Muscle layer of colon (tissue), 2 donors: ENCODE data around the gene ASB6.
A peak's percentile ranks its signal among the peaks of the same experiment; 100 is the strongest.

ENCODE experiments used
- H3K27ac ChIP-seq: one replicate; pipeline ENCODE4 v1.7.0; 2013; ENCODE audit warnings: low read depth, mild to moderate bottlenecking, low read length, moderate library complexity
- H3K27me3 ChIP-seq, 2 donors: one replicate each; pipeline ENCODE4 v1.7.0; 2013; ENCODE audit warnings: low read length in 2 of 2, mild to moderate bottlenecking in 2 of 2; ENCODE audit not compliant: insufficient read depth in 2 of 2, control insufficient read depth in 1 of 2
- H3K36me3 ChIP-seq: one replicate; pipeline ENCODE4 v1.7.0; 2013; ENCODE audit warnings: mild to moderate bottlenecking, low read length; ENCODE audit not compliant: insufficient read depth
- H3K4me1 ChIP-seq: one replicate; pipeline ENCODE4 v1.7.0; 2013; ENCODE audit warnings: mild to moderate bottlenecking, low read length; ENCODE audit not compliant: insufficient read depth
- H3K4me3 ChIP-seq, 2 donors: one replicate each; pipeline ENCODE4 v1.7.0; 2013; ENCODE audit warnings: low read length in 2 of 2, low read depth in 1 of 2, mild to moderate bottlenecking in 1 of 2, moderate library complexity in 1 of 2
- H3K9ac ChIP-seq: one replicate; pipeline ENCODE4 v1.7.0; 2013; ENCODE audit warnings: low read length
- H3K9me3 ChIP-seq: one replicate; pipeline ENCODE4 v1.7.0; 2013; ENCODE audit warnings: mild to moderate bottlenecking, low read length
- donor health status: abdominal sarcoma.
- donor health status: Adenocarcinoma of cecum.

Gene ASB6

DNA sequence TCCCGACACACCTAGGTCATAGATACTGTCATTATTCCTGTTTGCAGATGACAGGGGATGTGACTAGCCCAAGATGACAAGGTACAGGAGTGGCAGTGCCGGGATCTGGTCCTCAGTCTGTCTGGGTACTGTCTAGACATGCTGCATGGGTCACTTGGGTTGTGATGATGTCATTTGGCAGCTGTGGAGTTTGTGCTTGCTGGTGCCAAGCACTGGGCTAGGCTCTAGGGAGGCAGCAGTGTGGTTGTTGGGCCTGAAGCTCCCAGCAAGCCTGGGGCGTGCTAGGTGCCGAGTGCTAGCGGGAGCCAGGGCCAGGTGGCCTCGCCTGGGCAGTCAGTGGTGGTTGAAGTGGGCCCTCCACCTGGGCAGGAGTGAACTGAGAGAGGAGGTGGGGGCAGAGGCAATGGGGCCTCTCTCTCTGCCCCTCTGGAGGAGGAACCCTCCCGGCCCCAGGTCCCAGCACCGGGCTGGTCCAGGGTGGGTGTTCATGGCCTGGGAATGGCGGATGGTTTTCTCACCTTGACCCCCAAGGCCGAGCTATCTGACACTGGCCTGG lies 8.8 kb upstream of the ASB6 start:
- Histone ChIP-seq H3K27me3 (no peaks in the 10 kb centered on the region), H3K4me3 (no peak overlapping the region), H3K9me3 (no peaks in the 10 kb centered on the region), H3K36me3 (no peaks in the 10 kb centered on the region), H3K27ac (no peak overlapping the region), H3K4me1 (no peaks in the 10 kb centered on the region), H3K9ac (no peak overlapping the region)

DNA sequence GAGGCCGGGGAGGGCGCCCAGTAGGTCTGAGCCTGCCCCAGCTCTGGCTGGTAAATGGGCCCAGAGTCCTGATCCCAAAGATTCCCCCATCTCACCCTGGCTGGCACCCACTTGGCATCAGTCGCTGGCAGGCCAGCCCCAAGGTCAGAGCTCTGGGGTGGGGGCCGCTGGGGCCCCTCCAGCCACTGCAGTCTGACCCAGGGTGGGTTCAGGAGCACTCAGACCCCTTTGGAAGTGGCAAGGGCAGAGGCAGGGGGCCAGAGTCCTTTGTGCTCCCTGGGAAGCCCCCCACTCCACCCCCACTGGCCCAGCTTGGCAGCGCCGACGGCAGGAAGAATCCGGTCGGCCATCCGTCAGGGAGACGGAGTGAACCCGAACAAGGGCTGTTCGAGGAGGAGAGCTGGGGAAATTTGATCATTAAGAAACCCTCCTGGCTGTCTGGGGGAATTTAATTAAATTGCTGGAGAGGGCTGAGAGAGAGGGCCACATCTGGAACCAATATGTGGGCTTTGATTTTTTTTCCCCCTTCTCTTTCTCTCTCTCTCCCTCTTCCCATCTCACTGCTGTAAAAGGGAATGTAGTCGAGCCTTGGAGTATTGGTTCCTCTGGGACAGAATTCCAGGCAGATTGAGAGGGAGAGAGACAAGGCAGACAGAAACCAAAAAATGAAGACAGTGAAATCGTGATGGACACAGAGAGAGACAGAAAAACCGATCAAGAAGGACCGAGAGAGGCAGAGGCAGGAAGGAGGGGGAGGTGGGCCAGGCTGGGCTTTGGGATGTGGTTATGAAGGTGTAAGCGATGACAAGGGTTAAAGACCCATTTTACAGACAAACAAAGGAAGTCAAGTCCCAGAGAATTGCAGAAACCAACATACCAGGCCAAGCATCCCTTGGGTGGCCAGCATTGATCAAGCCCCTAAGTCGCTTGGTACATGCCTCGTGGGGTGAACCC lies 8.1 kb upstream of the ASB6 start:
- Histone ChIP-seq H3K27me3 (no peaks in the 10 kb centered on the region), H3K9ac (no peak overlapping the region), H3K4me3 (no peak overlapping the region), H3K9me3 (no peaks in the 10 kb centered on the region), H3K27ac (no peak overlapping the region), H3K36me3 (no peaks in the 10 kb centered on the region), H3K4me1 (no peaks in the 10 kb centered on the region)

DNA sequence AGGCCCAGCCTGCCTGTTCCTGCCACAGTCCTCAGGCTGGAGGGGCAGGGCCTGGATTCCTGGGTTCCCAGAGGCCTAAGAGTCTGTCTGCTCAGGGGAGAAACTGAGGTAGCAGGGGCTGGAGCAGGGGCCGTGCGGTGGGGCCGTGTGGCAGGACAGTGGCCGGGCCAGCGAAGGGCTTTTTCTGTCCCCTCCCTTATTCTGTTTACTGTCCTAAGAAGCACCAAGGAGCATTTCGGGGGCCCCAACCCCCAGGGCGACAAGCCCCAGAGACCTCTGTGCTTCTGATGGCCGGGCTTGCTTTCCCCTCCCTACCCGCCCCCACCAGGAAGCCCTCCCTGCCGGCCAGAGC lies 6.8 kb upstream of the ASB6 start:
- no peaks in the 10 kb centered on the region for H3K9me3 ChIP-seq
- no peaks in the 10 kb centered on the region for H3K27me3 ChIP-seq
- H3K27ac ChIP-seq: no peak overlapping the region
- no peaks in the 10 kb centered on the region for H3K4me1 ChIP-seq
- H3K4me3 ChIP-seq: no peak overlapping the region
- no peak overlapping the region for H3K9ac ChIP-seq
- H3K36me3 ChIP-seq: no peaks in the 10 kb centered on the region

DNA sequence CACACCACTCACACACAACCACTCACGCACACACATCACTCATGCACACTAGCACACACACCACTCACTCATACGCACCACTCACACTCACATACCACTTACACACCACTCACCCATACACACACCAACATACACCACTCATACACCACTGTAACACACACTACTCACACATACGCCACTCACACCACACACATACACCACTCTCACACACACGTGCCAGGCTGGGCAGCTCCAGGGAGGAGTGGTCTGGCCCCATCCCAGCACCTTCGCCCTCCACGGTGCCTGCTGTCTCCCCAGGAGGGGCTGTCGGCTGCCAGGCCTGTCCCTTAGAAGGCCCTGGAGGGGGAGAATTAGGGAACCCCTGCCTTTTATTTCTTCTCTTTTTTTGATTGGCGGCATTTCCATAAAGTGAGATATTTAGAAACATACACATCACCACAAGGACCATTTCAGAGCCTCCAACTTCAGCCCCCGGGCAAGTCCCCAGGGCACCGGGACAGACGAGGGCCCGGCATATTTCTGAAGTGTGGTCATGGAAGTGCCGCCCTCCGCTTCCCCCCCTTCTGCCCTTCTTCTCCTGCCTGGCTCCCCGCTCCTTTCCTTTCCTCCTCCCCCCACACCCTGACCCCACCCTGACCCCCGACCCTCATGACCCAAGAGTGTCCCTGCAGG lies 6.3 kb upstream of the ASB6 start:
- Histone ChIP-seq H3K27me3 (no peaks in the 10 kb centered on the region), H3K36me3 (no peaks in the 10 kb centered on the region), H3K9me3 (no peaks in the 10 kb centered on the region), H3K4me1 (no peaks in the 10 kb centered on the region), H3K4me3 (no peak overlapping the region), H3K27ac (no peak overlapping the region), H3K9ac (no peak overlapping the region)

DNA sequence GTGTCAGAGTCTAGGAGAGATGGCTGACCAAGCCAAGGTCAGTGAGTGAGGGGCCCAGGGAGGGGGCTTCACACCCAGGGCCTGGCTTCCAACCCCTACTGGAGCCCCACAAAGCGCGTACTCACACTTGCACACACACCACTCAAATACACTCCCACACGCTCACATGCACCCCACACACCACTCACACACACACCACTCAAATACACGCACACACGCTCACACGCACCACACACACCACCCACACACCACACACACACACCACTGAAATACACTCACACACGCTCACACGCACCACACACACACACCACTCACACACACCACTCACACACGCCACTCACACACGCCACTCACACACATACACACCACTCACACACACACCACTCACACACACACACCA lies 5.7 kb upstream of the ASB6 start:
- no peaks in the 10 kb centered on the region for H3K27me3 ChIP-seq
- H3K4me1 ChIP-seq: peaks cover under 1% of the 10 kb centered on the region
- no peak overlapping the region for H3K9ac ChIP-seq
- no peaks in the 10 kb centered on the region for H3K9me3 ChIP-seq
- H3K27ac ChIP-seq: no peak overlapping the region
- no peak overlapping the region for H3K4me3 ChIP-seq
- no peaks in the 10 kb centered on the region for H3K36me3 ChIP-seq

DNA sequence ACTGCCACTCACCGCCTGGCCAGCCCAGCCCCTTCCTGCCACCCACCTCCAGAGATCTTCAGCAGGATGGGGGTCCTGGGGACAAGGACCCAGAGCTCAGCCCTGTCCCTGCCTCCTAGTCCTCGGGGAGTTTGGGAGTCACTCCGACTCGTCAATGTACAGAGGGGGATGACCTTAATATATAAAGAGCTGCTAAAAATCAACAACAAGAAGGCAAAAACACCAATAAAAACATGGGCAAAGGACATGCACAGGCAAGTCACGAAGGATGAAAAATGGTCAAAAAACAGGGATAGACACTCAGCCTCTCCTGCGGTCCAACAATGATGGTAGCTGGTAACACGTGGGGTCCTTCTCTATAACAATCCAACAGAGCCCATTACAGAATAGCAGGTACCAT lies 4.7 kb upstream of the ASB6 start:
- H3K27ac ChIP-seq: no peak overlapping the region
- no peak overlapping the region for H3K9ac ChIP-seq
- H3K4me3 ChIP-seq: no peak overlapping the region
- no peaks in the 10 kb centered on the region for H3K9me3 ChIP-seq
- no peaks in the 10 kb centered on the region for H3K36me3 ChIP-seq
- H3K27me3 ChIP-seq: no peaks in the 10 kb centered on the region
- peaks cover 4% of the 10 kb centered on the region for H3K4me1 ChIP-seq

DNA sequence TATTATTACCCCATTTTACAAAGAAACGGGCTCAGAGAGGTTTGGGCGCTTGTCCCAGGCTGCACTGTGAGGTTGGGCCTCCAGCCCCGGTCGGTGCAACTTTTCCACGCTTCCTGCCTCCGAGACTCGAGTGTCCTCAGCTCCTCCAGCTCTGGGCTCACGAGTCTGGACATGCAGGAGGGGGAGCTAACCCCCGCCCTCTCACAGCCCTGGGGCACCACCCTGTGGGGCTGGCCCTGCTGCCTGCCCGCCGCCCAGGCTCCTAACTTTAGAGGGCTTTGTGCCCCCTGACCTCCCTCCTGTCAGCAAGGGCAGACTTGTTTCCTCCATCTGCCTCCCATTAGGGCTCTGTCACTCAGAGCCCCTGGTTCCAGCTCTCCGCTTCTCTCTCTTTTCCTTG lies 4.3 kb upstream of the ASB6 start:
- H3K27me3 ChIP-seq: no peaks in the 10 kb centered on the region
- H3K27ac ChIP-seq: no peak overlapping the region
- H3K9ac ChIP-seq: no peak overlapping the region
- peaks cover 5% of the 10 kb centered on the region for H3K4me1 ChIP-seq
- H3K4me3 ChIP-seq: no peak overlapping the region
- no peaks in the 10 kb centered on the region for H3K36me3 ChIP-seq
- no peaks in the 10 kb centered on the region for H3K9me3 ChIP-seq

DNA sequence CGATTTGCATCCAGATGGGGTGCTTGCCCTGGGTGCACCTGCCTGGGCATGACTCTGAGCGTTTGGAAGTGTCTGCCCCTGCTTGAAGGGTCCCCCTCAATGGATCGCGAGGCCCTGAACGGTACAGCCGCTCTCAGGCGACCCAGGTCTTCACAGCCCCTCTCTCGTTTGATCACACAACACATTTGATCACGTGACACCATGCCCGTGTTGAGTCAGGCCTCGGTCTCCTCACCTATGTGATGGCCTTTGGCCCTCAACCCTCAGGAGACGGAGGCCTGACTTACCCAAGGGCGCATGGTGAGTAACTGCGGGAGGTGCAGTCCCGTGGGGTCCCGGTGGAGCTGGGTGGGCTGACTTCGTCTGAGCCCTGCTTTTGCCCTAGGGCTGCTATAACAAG lies 3.0 kb upstream of the ASB6 start:
- no peaks in the 10 kb centered on the region for H3K36me3 ChIP-seq
- H3K9ac ChIP-seq: no peak overlapping the region
- no peaks in the 10 kb centered on the region for H3K9me3 ChIP-seq
- H3K4me1 ChIP-seq: peaks cover 18% of the 10 kb centered on the region
- H3K4me3 ChIP-seq: no peak overlapping the region
- H3K27me3 ChIP-seq: no peaks in the 10 kb centered on the region
- H3K27ac ChIP-seq: no peak overlapping the region

DNA sequence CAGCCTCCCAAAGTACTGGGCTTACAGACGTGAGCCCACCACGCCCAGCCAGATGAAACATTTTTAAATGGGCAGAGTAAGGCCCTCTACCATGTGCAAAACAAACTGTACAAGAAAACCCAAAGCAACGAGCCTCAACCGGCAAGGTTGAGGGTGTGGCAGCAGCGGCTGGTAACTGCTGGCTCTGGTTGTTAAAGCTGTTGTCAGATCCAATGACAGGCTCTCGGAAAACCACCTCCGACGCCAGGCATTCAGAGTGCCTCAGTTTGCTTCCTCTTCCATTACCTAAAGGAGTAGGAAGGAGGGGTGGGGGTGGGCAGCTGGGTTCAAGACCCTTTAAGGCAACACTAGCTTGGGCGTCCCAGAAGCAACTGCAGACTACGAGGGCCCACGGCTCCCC lies 2.4 kb upstream of the ASB6 start:
- no peaks in the 10 kb centered on the region for H3K27me3 ChIP-seq
- no peak overlapping the region for H3K27ac ChIP-seq
- H3K4me3 ChIP-seq: no peak overlapping the region
- H3K4me1 ChIP-seq: peaks cover 21% of the 10 kb centered on the region
- no peak overlapping the region for H3K9ac ChIP-seq
- no peaks in the 10 kb centered on the region for H3K9me3 ChIP-seq
- H3K36me3 ChIP-seq: peaks cover 2% of the 10 kb centered on the region

DNA sequence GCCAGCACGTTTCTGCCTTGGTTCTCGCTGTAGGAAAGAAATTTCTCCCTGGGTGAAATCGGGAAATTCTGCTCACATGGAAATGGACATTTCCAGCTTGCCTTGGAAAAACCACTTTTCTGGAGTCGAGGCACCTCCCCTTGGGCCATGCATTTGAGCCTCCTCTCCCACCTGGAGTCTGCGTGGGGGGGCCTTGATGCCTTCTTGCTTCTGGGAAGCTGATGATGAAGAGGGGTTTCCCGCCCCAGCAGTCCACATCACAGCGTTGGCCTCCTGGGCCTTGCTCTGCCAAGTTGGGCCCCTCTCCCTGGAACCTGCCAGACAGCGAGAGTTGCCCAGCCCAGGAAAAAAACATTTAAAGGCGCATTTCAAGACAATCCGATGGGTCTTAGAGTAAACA lies 1.8 kb upstream of the ASB6 start:
- Histone ChIP-seq H3K4me3 (no peak overlapping the region), H3K4me1 (peaks cover 21% of the 10 kb centered on the region), H3K27me3 (no peaks in the 10 kb centered on the region), H3K27ac (no peak overlapping the region), H3K36me3 (peaks cover 8% of the 10 kb centered on the region), H3K9ac (no peak overlapping the region), H3K9me3 (no peaks in the 10 kb centered on the region)

DNA sequence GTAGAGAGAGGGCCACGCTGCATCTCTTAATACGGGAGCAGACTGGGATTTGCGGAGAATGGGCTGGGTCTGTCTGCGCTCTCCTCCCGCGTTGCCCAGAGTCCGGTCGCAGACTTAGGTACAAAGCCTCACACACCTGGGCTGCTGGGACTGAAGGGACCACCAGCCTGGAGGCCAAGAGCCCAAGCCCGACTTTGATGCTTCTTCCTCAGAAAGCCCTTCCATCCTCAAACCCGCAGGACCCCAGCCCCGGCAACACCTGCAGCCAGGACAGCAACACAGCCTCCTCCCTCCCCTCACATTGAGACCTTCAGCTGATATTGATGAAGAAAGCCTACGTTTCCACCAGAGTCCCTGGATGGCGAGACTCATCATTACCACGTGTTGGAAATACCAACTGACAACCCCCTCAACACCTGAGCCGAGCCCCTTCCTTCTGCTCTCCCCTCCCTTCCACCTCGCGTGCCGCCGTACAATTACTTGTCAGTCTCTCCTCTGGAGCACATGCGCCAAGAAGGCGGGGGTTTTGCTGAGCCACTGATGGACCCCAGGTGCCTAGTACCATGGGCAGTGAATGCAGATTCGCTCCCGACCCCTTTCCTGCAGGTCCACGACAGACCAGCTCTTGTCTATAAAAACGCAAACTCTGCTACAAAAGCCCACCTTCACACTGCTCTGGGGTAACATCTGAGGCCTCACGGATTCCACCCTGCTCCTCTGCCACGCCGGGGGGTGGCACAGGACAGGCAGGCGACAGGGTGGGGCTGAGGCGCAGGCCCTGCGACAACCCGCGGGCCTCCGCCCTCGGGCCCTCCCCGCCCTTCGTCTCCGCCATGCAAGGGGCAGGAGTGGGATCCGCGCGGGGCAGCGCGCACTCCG lies 841 bp downstream of the ASB6 start:
- peak overlapping the region; percentile 87 to 88 for H3K4me3 ChIP-seq
- H3K9me3 ChIP-seq: no peaks in the 10 kb centered on the region
- H3K9ac ChIP-seq: peak overlapping the region; percentile 53
- peaks cover 21% of the 10 kb centered on the region for H3K4me1 ChIP-seq
- peaks cover 28% of the 10 kb centered on the region for H3K36me3 ChIP-seq
- peak overlapping the region; percentile 59 for H3K27ac ChIP-seq
- no peaks in the 10 kb centered on the region for H3K27me3 ChIP-seq
